GM23248 (cell line): Measurements from ENCODE around the gene RNF114. TPM values are rescaled to one million over a fixed set of nuclear protein-coding genes. Genes with fewer than 3 reads are reported as not detected.
"Not testable (repeated sequence)": the region's sequence is repeated elsewhere in the genome, so short reads cannot be mapped to it uniquely, and the experiment has no call there.

Source experiments
- DNase-seq: peaks from one replicate; pipeline ENCODE4 v3.0.0-alpha.2; 2015
- H2AFZ ChIP-seq: fragments of 200-600 bp; sonication (generic); 2 replicates; pipeline ENCODE4 v1.6.1; 2016; ENCODE audit warnings: antibody characterized with exemption
- H3F3A ChIP-seq: fragments of 200-600 bp; sonication (generic); 2 replicates; pipeline ENCODE4 v1.6.1; 2016; ENCODE audit warnings: mild to moderate bottlenecking, antibody characterized with exemption, mixed run types; ENCODE audit not compliant: insufficient read depth
- H3K27ac ChIP-seq: fragments of 200-600 bp; sonication (generic); 2 replicates; pipeline ENCODE4 v1.5.1; 2016; ENCODE audit warnings: mild to moderate bottlenecking
- H3K27me3 ChIP-seq: fragments of 200-600 bp; sonication (generic); replicated peaks from 2 replicates; pipeline ENCODE4 v1.6.1; 2016; ENCODE audit warnings: mild to moderate bottlenecking; ENCODE audit not compliant: insufficient read depth
- H3K36me3 ChIP-seq: fragments of 200-600 bp; sonication (generic); 2 replicates; pipeline ENCODE4 v1.6.1; 2016; ENCODE audit warnings: low read depth, mild to moderate bottlenecking
- H3K4me1 ChIP-seq: fragments of 200-600 bp; sonication (generic); 2 replicates; pipeline ENCODE4 v1.6.1; 2016; ENCODE audit warnings: mild to moderate bottlenecking; ENCODE audit not compliant: insufficient read depth
- H3K4me2 ChIP-seq: fragments of 200-600 bp; sonication (generic); one replicate; pipeline ENCODE4 v1.6.1; 2016; ENCODE audit warnings: mild to moderate bottlenecking; ENCODE audit not compliant: unreplicated experiment
- H3K4me3 ChIP-seq: fragments of 200-600 bp; sonication (generic); 2 replicates; pipeline ENCODE4 v1.5.1; 2016; ENCODE audit warnings: mild to moderate bottlenecking
- H3K79me2 ChIP-seq: fragments of 200-600 bp; sonication (generic); 2 replicates; pipeline ENCODE4 v1.6.1; 2016; ENCODE audit warnings: mild to moderate bottlenecking; ENCODE audit not compliant: insufficient read depth
- H3K9ac ChIP-seq: fragments of 200-600 bp; sonication (generic); 2 replicates; pipeline ENCODE4 v1.6.1; 2016; ENCODE audit warnings: mild to moderate bottlenecking
- H3K9me2 ChIP-seq: fragments of 200-600 bp; sonication (generic); 2 replicates; pipeline ENCODE4 v1.6.1; 2016; ENCODE audit warnings: mixed run types, mild to moderate bottlenecking, moderate library complexity; ENCODE audit not compliant: insufficient read depth
- H3K9me3 ChIP-seq: fragments of 200-600 bp; sonication (generic); one replicate; pipeline ENCODE4 v1.6.1; 2017; ENCODE audit warnings: low read depth
- H4K20me1 ChIP-seq: fragments of 200-600 bp; sonication (generic); 2 replicates; pipeline ENCODE4 v1.6.0; 2016; ENCODE audit not compliant: insufficient read depth
- EZH2 ChIP-seq: fragments of 200-600 bp; sonication (generic); IDR thresholded peaks from 2 replicates; pipeline ENCODE4 v1.6.1; 2018; ENCODE audit warnings: antibody characterized with exemption, mild to moderate bottlenecking; ENCODE audit not compliant: insufficient read depth, poor library complexity, severe bottlenecking
- EZH2phosphoT487 ChIP-seq: fragments of 200-600 bp; sonication (generic); IDR thresholded peaks from 2 replicates; pipeline ENCODE4 v1.6.1; 2018; ENCODE audit warnings: antibody characterized with exemption, moderate library complexity, mild to moderate bottlenecking, low read depth; ENCODE audit not compliant: insufficient read depth
- WGBS, 2 experiments: methylation state at CpG; one replicate each; pipeline ENCODE4 v1.1.6; 2015 to 2017; ENCODE audit warnings: low lambda C conversion rate in 2 of 2, low coverage in 1 of 2; ENCODE audit errors: missing lambda C conversion rate in 2 of 2; 5-methylcytosine and 5-hydroxymethylcytosine counted together
- in situ Hi-C: fragments of 300-500 bp; cut with MboI; formaldehyde crosslinking; loops from 2 replicates; pipeline ENCODE4 v1.15.0; 2020
- polyA plus RNA-seq: library from polyadenylated mRNA; unstranded; fragments of >200 nt; fragmentation: Nextera tagmentation; extraction: Ambion mirVana; gene quantifications from 2 replicates; pipeline ENCODE4 v1.2.1, GENCODE V29; 2016
- total RNA-seq: library from RNA; depleted of rRNA; stranded (reverse); fragments of >200 nt; shearing (Covaris generic); gene quantifications from 2 replicates; pipeline ENCODE4 v1.2.3, GENCODE V29; 2014

Gene RNF114
- total and polyA plus RNA-seq, 2 experiments from 2014 or later, result 72.7 to 96.0 TPM

DNA sequence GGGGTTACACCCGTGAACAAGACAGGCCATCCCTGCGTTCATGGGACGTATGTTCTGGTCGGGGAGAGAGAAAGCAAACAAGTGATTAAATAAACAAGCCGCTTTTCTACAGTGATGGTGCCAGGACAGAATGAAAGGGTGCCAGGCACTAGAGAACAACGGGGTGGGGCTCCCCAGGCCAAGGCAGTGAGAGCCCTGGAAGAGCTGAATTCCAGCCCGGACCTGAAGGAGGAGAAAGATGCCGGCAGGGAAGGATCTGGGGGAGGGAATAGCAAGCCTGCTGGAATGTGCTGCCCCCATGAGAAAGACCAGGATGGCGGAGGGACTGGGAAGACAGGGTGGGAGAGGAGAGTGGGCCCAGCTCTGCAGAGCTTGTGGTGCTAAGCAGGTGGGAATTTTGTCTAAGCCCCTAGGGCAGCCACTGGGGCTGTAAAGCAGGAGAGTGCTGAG is 54.1 kb downstream of the RNF114 start:
- no peaks in the 10 kb centered on the region for H3K36me3 ChIP-seq
- H3F3A ChIP-seq, result peaks cover 49% of the 10 kb centered on the region
- in situ Hi-C loops, result no loop called here

DNA sequence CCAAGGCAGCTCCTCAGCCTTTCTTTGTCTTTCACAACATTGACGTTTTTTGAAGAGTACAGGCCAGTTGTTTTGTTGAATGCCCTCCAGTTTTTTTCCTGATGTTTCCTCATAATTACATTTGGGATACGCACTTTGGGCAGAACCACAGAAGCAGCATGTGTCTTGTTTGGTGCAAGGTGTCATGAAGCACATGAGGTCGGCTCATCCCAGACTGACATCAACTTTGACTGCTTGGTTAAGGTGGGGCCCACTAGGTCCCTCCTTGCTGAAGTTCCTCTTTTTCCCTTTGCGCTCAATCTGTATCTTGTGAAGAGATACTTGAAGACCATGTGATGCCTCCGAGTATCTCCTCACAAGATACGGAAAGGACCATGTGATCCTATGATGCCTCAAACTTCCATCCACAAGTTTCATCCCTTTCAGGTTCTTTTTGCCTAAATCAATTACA is 57.1 kb downstream of the RNF114 start:
- no peaks in the 10 kb centered on the region for H4K20me1 ChIP-seq
- H3F3A ChIP-seq, result peaks cover 21% of the 10 kb centered on the region
- no peak overlapping the region for H3K4me2 ChIP-seq
- no peak overlapping the region for H3K4me3 ChIP-seq
- H2AFZ ChIP-seq, result no peak overlapping the region
- no peak for DNase-seq
- no peak for TF ChIP-seq EZH2phosphoT487
- TF ChIP-seq EZH2, result no peak
- no peaks in the 10 kb centered on the region for H3K36me3 ChIP-seq
- H3K9ac ChIP-seq, result no peak overlapping the region
- WGBS, 2 experiments, result 37 to 38% methylated on average over 6 of the region's 6 CpGs
- no peaks in the 10 kb centered on the region for H3K79me2 ChIP-seq
- H3K4me1 ChIP-seq, result peaks cover 24% of the 10 kb centered on the region
- H3K27ac ChIP-seq, result no peak overlapping the region
- no peaks in the 10 kb centered on the region for H3K9me3 ChIP-seq
- in situ Hi-C loops, result no loop called here
- H3K27me3 ChIP-seq, result no peaks in the 10 kb centered on the region
- H3K9me2 ChIP-seq, result no peaks in the 10 kb centered on the region

More for the DNA sequence above, 54.1 kb downstream of the RNF114 start:
- no peaks in the 10 kb centered on the region for H3K9me3 ChIP-seq
- WGBS, 2 experiments, result 9 to 13% methylated on average over 9 of the region's 9 CpGs
- H4K20me1 ChIP-seq, result no peaks in the 10 kb centered on the region
- no peaks in the 10 kb centered on the region for H3K9me2 ChIP-seq
- peak overlapping the region; percentile 62 for H2AFZ ChIP-seq
- H3K4me2 ChIP-seq, result peak overlapping the region; percentile 57
- no peak overlapping the region for H3K4me3 ChIP-seq
- H3K9ac ChIP-seq, result peak overlapping the region; percentile 96
- TF ChIP-seq EZH2phosphoT487, result no peak
- no peak for TF ChIP-seq EZH2
- peaks cover 23% of the 10 kb centered on the region for H3K79me2 ChIP-seq
- peak; percentile 71 for DNase-seq
- peaks cover 53% of the 10 kb centered on the region for H3K4me1 ChIP-seq
- H3K27me3 ChIP-seq, result no peaks in the 10 kb centered on the region
- peak overlapping the region; percentile 89 for H3K27ac ChIP-seq

DNA sequence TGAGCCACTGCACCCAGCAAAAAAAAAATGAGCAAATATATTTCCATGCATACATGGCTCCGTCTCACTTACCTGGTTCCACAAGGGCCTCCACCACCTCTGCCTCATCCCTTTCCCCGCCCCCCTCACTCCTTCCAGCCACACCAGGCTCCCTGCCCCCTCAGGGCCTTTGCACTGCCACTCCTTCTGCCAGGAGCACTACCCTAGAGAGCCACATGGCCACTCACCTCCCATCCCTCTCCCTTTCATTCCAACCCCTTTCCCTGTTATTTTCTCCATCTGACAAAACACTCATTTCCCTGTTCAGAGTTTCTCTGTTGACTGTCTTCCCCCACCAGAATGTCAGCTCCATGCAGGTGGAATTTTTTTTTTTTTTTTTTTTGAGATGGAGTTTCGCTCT is 59.4 kb downstream of the RNF114 start:
- no peaks in the 10 kb centered on the region for H4K20me1 ChIP-seq
- no peaks in the 10 kb centered on the region for H3K36me3 ChIP-seq
- 91 to 99% methylated on average over 3 of the region's 3 CpGs for WGBS, 2 experiments
- H3K27me3 ChIP-seq, result no peaks in the 10 kb centered on the region
- H2AFZ ChIP-seq, result no peak overlapping the region
- TF ChIP-seq EZH2phosphoT487, result no peak
- TF ChIP-seq EZH2, result no peak
- no peak overlapping the region for H3K4me2 ChIP-seq
- in situ Hi-C loops, result no loop called here
- H3K9me2 ChIP-seq, result no peaks in the 10 kb centered on the region
- no peaks in the 10 kb centered on the region for H3K9me3 ChIP-seq
- H3K27ac ChIP-seq, result no peak overlapping the region
- no peak overlapping the region for H3K4me3 ChIP-seq
- peaks cover 2% of the 10 kb centered on the region; the same call in 1 of the 2 replicates for H3K4me1 ChIP-seq
- no peaks in the 10 kb centered on the region for H3K79me2 ChIP-seq
- no peak for DNase-seq
- 0 out of 2 replicates have a peak, but pooled peaks cover 4% of the 10 kb centered on the region for H3F3A ChIP-seq
- H3K9ac ChIP-seq, result no peak overlapping the region

DNA sequence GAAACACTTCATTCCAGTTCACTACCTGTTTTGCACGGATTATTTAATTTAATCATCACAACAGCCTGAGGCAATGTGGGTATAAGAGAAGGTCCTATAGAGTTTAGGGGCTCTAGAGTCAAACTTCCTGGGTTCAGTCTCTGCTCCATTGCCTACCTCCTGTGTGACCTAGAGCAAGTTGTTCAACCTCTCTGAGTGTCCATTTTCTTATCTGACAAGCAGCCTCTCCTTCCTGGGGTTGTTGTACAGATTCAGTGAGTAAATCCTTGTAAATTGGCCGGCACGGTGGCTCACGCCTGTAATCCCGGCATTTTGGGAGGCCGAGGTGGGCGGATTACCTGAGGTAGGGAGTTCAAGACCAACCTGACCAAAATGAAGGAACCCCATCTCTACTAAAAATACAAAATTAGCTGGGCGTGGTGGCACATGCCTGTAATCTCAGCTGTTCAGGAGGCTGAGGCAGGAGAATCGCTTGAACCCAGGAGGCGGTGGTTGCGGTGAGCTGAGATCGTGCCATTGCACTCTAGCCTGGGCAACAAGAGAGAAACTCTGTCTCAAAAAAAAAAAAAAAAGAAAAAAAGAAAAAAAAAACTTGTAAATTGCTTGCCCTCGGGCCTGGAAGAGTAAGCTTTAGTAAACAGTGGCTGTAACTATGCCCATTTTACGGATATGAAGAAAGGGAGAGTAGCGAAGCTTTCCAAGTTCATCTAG is 62.4 kb downstream of the RNF114 start:
- DNase-seq, H3K9me2 ChIP-seq, H4K20me1 ChIP-seq, in situ Hi-C loops, H3K4me1 ChIP-seq, H3K27ac ChIP-seq, H3K9ac ChIP-seq, H3K79me2 ChIP-seq, H3K4me3 ChIP-seq, H3K36me3 ChIP-seq, H3K4me2 ChIP-seq, H2AFZ ChIP-seq, H3K27me3 ChIP-seq, H3K9me3 ChIP-seq, H3F3A ChIP-seq: not testable (repeated sequence)
- 89 to 92% methylated on average over 15 of the region's 15 CpGs for WGBS, 2 experiments

DNA sequence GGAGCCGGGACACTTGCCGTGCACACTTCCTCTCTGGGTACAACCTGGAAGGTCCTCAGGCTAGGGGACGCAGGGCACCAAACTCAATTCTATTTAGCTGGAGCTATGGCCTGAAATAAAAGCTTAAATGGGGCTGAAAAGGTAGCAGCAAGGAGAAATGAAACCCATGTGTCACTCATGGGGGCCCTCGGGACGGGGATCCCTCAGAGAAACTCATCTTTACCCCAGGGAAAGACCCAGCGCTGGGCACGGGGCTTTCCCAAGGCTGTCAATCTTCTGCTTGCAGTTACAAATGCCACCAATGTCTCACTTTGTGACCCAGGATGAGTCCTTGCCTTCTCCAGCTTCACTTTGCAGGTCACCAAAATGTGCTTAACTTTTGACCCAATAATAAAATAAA is 63.1 kb downstream of the RNF114 start:
- Histone ChIP-seq H3K27ac (no peak overlapping the region), H3K9me3 (no peaks in the 10 kb centered on the region), H3K4me2 (no peak overlapping the region), H3K79me2 (no peaks in the 10 kb centered on the region), H3K36me3 (no peaks in the 10 kb centered on the region), H2AFZ (no peak overlapping the region), H3K9me2 (no peaks in the 10 kb centered on the region), H3K27me3 (no peaks in the 10 kb centered on the region), H4K20me1 (no peaks in the 10 kb centered on the region), H3K4me3 (no peak overlapping the region), H3F3A (no peaks in the 10 kb centered on the region), H3K9ac (no peak overlapping the region), H3K4me1 (peaks cover 10% of the 10 kb centered on the region)
- in situ Hi-C loops, result no loop called here
- 75 to 80% methylated on average over 7 of the region's 7 CpGs for WGBS, 2 experiments
- no peak for DNase-seq
- TF ChIP-seq EZH2phosphoT487, result no peak
- no peak for TF ChIP-seq EZH2

DNA sequence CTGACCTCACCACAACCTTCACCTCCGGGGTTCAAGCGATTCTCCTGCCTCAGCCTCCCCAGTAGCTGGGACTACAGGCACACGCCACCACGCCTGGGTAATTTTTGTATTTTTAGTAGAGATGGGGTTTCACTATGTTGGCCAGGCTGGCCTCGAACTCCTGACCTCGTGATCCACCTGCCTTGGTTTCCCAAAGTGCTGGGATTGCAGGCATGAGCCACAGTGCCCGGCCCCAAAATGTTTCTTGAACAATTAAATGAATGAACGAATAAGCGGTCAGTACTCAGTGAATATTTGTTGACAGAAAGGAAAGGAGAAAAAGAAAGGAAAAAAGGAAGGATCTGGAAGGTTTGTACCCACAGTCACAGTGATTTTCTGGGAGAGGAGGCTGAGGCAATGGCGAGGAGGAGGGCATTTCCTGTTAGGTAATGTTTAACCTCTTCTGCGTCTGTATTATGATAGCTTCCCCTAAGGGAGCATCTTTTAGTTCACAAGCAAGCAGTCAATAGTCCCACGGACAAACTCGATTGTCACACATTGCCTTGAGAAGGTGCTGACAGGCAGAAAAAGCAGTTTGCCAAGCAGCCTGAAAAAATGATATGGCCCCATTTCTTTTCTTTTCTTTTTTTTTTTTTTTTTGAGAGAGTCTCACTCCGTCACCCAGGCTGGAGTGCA is 64.5 kb downstream of the RNF114 start:
- H3K4me1 ChIP-seq, H3K9me2 ChIP-seq, H4K20me1 ChIP-seq, H3F3A ChIP-seq, H3K9ac ChIP-seq, H3K9me3 ChIP-seq, H3K4me3 ChIP-seq, H3K4me2 ChIP-seq, H2AFZ ChIP-seq, in situ Hi-C loops, H3K79me2 ChIP-seq, H3K36me3 ChIP-seq, H3K27me3 ChIP-seq, DNase-seq, H3K27ac ChIP-seq: not testable (repeated sequence)
- 83 to 85% methylated on average over 14 of the region's 14 CpGs for WGBS, 2 experiments
